ENCODE measurements around the gene GRID1.

GRID1 gene

GRCh38 chr10:86311190-86311589 lies 55.4 kb downstream of the GRID1 start:
- no peak for ATAC-seq

DNA sequence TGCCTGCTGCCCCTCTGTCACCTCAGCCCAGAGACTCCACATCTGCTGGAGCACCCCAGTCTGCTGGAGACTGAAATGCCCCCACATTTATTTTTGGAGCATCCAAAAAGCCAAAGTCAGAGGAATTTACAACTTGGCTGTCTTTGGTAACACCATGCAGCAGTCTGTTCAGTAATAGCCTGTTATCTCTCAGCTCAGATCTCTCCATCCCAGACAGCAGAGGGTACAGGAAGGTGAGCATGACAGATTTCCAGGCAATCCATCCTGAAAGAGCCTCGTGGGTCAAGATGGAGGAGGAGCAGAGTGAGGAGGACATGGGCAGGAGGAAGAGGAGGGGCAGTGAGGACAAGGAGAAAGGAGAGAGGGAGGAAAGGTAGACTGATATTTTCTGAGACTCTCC lies 55.9 kb downstream of the GRID1 start:
- no peak for ATAC-seq

- ATAC-seq: no peak
Measured at GRCh38 chr10:86310291-86310690, 56.3 kb downstream of the GRID1 start.

GRCh38 chr10:86308056-86308455 lies 58.5 kb downstream of the GRID1 start:
- ATAC-seq: no peak

- no peak for ATAC-seq
Measured at GRCh38 chr10:86306628-86307278, 59.8 kb downstream of the GRID1 start.

DNA sequence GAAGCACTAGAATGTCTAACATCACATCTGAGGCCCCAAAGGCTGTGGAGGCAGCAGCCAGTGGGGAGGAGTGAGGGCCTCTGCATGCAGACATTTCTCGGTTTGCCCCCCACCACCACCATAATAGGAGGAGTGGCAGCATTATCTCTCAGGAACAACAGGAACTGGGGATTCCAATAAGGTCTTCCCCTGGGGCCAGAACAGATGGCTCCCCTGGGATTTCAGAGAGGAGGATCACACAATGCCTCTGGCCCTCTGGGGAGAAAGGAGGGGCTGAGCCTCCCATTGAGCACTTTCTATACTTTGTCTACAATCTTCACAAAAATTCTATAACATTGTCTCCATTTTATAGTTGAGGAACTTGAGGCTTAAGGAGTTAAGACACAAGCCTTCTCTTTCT lies 61.1 kb downstream of the GRID1 start:
- ATAC-seq: no peak

- ATAC-seq: no peak
Measured at GRCh38 chr10:86304436-86304835, 62.2 kb downstream of the GRID1 start.

GRCh38 chr10:86303626-86304025 lies 63.0 kb downstream of the GRID1 start:
- no peak for ATAC-seq

DNA sequence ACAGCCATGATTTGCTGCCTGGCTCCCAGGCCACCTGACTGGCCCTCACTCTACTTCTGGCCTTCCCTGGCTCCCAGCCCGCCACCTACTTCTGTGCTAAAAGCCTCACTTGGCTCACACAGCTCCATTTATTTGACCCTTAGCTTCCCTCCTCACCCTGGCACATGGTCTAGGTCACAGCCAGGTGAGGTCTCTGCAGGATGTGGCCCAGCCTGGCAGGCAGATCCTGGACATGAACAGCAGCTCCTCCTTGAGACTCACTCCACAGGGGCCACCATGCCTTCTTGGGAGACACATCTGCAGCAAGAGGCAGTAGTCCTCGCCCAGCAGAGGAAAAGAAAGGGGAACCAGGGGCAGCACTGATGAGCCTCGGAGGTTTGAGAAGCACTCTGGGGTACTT lies 64.6 kb downstream of the GRID1 start:
- no peak for ATAC-seq

- ATAC-seq: no peak
Measured at GRCh38 chr10:86300931-86301830, 65.4 kb downstream of the GRID1 start.

- ATAC-seq: no peak
Measured at GRCh38 chr10:86300399-86300925, 66.1 kb downstream of the GRID1 start.

- ATAC-seq: no peak
Measured at GRCh38 chr10:86299562-86299961, 67.0 kb downstream of the GRID1 start.

DNA sequence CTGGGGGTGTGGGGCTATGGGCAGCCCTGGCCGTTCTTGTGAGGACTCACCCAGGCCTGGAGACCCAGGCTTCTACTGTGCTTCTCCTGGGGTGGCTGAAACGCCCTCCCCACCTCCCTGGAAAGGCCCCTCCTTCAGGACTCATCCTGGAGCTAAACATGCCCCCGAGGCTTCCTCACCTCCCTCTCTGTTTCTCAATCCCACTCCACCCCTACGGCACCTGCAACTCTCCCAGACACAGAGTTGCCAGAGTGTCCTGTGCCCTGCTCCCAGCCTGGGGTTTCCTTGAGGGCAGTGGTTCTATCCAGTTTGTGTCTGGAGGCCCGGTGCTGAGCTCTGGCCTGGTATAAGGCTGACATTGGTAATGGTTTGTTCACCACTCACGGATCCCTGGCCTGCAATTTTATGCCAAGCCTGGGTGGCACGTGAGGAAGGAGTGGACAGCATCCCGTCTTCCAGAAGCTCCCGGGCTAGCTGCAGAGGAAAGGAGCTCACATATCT lies 68.0 kb downstream of the GRID1 start:
- no peak for ATAC-seq

GRCh38 chr10:86295791-86296190 lies 70.8 kb downstream of the GRID1 start:
- no peak for ATAC-seq

- no peak for ATAC-seq
Measured at GRCh38 chr10:86295351-86295750, 71.2 kb downstream of the GRID1 start.

DNA sequence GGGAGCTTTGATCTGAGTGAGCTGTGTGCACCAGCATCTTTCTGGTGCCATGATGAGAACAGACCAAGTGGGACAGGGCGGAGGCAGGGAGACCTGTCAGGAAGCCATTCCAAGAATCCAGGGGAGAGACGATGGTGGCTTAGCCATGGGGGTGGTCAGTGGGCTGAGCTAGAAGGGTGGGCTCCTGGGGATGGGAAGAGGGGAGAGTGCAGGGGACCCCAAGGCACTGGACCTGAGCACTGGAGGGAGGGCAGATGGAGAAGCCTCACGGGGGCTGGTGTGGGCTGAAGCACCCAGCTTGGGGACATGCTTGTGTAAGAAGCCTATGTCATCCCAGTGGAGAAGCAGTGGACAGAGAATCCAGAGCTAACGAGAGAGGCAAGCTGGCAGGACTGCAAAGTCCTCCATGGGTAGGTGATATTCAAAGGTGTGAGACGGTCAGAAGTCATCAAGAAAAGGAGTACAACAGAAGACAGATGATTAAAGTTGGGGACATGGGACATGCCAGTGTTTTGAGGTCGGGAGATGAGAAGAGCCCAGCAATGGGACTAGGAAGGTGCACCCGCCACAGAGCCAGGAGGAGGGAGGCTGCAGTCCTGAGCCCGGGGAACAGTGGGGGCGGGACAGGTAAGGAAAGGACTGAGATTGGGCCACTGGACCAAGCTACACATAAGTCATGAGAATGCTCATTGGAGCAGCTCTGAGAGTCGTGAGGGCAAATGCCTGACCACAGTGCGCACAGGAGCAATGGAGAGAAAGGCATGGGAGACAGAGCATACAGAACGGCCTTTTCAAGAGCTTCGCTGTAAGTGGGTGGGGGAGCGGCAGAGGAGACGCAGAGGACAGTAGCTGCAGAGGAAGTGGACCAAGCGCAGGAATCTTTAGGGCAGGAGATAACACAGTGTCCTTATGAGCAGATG lies 72.0 kb downstream of the GRID1 start:
- no peak for ATAC-seq

DNA sequence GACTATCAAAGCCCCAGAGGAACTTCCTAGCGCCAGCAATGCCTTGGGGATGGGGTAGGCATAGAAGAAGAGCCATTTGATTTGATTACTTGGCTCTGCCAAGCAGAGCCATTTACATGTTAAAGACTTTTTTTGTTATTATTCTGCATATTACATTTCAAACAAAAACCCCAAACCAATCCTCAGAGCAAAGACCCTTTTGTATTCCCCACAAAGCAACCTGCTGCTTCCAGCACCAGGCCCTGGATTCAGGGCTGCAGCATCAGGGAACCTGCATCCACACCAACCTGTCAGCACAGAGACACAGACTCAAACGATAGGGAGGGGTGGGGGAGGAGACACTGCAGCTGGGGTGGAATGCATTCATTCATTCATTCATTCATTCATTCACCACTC lies 73.2 kb downstream of the GRID1 start:
- no peak for ATAC-seq

DNA sequence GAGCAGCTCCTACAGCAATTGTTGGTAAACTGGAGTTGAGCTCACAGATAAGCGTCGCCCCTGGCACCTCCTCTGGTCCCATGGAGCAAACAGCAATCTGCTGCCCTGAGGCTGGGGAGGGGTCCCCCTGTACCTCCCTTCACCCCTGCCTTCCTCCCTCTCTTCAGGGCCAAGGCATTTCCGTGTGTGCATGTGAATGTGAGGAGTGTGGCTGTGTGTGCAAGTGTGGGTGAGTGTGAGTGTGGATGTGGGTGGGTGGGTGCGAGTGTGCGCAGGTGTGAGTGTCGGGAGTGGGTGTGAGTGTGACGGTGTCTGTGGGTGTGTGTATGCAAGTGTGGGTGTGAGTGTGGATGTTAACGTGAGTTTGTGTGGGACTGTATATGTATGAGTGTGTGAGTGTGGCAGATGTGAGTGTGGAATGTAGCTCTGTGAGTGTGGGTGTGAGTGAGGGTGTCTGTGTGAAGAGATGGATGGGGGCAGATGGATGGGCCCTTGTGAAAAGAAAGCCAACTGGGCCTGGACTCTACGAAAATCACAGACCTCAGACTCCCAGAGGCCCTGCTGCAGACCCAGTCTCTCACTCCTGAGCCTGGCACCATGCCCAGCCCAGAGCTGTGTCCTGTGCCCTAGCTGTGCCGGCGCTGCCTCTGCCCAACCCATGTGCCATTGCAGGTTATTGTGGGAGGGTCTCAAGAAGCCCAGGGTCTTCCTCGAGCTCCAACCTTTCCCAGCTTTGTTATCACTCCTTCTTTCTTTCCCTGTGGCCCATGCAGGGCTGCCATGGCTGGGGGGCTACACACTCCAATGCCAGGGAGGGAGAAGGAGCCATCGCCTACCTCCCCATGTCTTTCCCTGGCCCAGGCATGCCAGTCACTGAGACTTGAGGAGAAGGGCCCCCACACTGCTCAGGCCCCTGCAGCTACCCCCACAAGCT lies 73.9 kb downstream of the GRID1 start:
- ATAC-seq: no peak

GRCh38 chr10:86291616-86292340 lies 74.8 kb downstream of the GRID1 start:
- ATAC-seq: no peak

DNA sequence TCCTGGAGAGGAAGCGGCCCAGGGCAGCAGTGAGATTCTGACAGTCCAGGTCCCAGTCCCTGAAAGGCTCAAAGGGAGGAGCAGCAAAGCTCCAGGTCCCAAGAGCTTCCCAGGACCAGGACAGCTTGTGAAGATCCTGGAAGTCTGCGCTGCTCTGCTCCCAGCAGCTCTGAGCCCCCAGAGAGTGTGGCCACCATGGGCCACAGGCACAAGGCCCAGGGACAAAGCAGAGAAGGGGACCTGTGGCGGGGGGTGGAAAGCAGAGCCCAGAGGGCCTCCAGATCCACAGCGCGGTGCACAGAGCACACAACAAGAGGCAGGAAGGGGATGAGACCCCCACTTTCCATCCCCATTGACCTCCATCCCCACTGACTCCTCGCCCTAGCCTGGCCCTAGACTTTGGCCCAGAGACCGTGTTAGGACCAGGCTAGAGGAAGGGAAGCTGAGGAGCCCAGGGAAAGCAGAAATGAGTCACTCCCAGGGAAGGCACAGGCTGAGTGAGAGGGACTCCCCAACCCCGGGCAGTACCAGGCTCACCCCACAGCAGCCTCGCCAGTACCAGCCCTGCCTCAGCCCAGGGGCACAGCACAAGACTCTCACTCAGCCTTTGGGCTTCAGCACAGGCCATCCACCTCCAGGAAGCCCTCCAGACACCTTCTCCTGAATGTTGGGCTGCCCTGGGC lies 75.5 kb downstream of the GRID1 start:
- peak in 1 of 2 donors; percentile 15 for ATAC-seq

All from activated CD4-positive, CD25-positive, alpha-beta regulatory T cell treated with anti-CD3 and anti-CD28 coated beads, Interleukin-2, amount 50 U/mL, for 24 hours (primary cell).